Dermis blood vessel endothelial cell (primary cell): ENCODE data around the gene TELO2. TPM values are rescaled to one million over a fixed set of nuclear protein-coding genes. Genes with fewer than 3 reads are reported as not detected.
A peak's percentile ranks its signal among the peaks of the same experiment; 100 is the strongest.

Experiments used
- DNase-seq: peaks from one replicate; pipeline ENCODE4 v3.0.0; 2010
- total RNA-seq: library from RNA; depleted of rRNA; stranded (reverse); fragments of >200 nt; gene quantifications from 2 replicates; pipeline ENCODE4 v1.2.3, GENCODE V29; 2014

TELO2 gene
- total RNA-seq, 1 donor from 2014 or later: 21.3 TPM

GRCh38 chr16:1499756-1500464, 6.8 kb downstream of the TELO2 start:
- no peak for DNase-seq

- no peak for DNase-seq
Observed at GRCh38 chr16:1500465-1501150, 7.4 kb downstream of the TELO2 start.

GRCh38 chr16:1501630-1502029, 8.5 kb downstream of the TELO2 start:
- DNase-seq: no peak

GRCh38 chr16:1502092-1503004, 9.2 kb downstream of the TELO2 start:
- no peak for DNase-seq

GRCh38 chr16:1503110-1503955, 10.2 kb downstream of the TELO2 start:
- DNase-seq: no peak

GRCh38 chr16:1505073-1505844, 12.1 kb downstream of the TELO2 start:
- DNase-seq: no peak

- no peak for DNase-seq
Observed at GRCh38 chr16:1505912-1506311, 12.8 kb downstream of the TELO2 start.

GRCh38 chr16:1506494-1507213, 13.5 kb downstream of the TELO2 start:
- DNase-seq: no peak

GRCh38 chr16:1508494-1509187, 15.5 kb downstream of the TELO2 start:
- DNase-seq: no peak

GRCh38 chr16:1509307-1510221, 16.4 kb downstream of the TELO2 start:
- peak; percentile 59 for DNase-seq

GRCh38 chr16:1510272-1510671, 17.1 kb downstream of the TELO2 start:
- no peak for DNase-seq

- no peak for DNase-seq
Observed at GRCh38 chr16:1510941-1511351, 17.8 kb downstream of the TELO2 start.

GRCh38 chr16:1511662-1512569, 18.8 kb downstream of the TELO2 start:
- peak; percentile 44 for DNase-seq

- peak; percentile 67 for DNase-seq
Observed at GRCh38 chr16:1512774-1513173, 19.6 kb downstream of the TELO2 start.

- DNase-seq: no peak
Observed at GRCh38 chr16:1514507-1514906, 21.3 kb downstream of the TELO2 start.

GRCh38 chr16:1518626-1519135, 25.5 kb downstream of the TELO2 start:
- no peak for DNase-seq

GRCh38 chr16:1519831-1520230, 26.7 kb downstream of the TELO2 start:
- no peak for DNase-seq

GRCh38 chr16:1520461-1520860, 27.3 kb downstream of the TELO2 start:
- DNase-seq: no peak
